Body of pancreas (tissue), 4 donors: ENCODE measurements around the gene TMEM107.
A peak's percentile ranks its signal among the peaks of the same experiment; 100 is the strongest.

Source experiments
- CTCF ChIP-seq, 7 experiments: fragments of 450-650 bp in 4 of 7; fragments of 200-600 bp in 3 of 7; sonication (generic) in 3 of 7; IDR thresholded peaks; one replicate each; pipeline ENCODE4 v1.5.1; 2016 to 2019; ENCODE audit warnings: antibody characterized with exemption in 7 of 7
- POLR2A ChIP-seq, 3 donors: fragments of 450-650 bp; IDR thresholded peaks; one replicate each; pipeline ENCODE4 v1.6.1; 2016; ENCODE audit warnings: antibody characterized with exemption in 3 of 3, mild to moderate bottlenecking in 2 of 3

GRCh38 chr17:8185582-8186445 lies 9.6 kb upstream of the TMEM107 start:
- peak; percentile 20 to 89 (median 80) for TF ChIP-seq POLR2A (IDR thresholded peaks at IDR 0.05)
- TF ChIP-seq CTCF (IDR thresholded peaks at IDR 0.05), result no peak
